Nephron progenitor cell (in vitro differentiated cells): ENCODE data around the gene RIC1.

ENCODE experiments used
- DNase-seq: peaks from one replicate; pipeline ENCODE4 v3.0.0; 2021
- H3K27ac Mint-ChIP-seq: 2 replicates; pipeline ENCODE4 v1.8.0; 2021; ENCODE audit warnings: mild to moderate bottlenecking, moderate library complexity, mixed read lengths
- H3K27me3 Mint-ChIP-seq: 2 replicates; pipeline ENCODE4 v1.8.0; 2021; ENCODE audit warnings: mild to moderate bottlenecking, low read depth, mixed read lengths; ENCODE audit not compliant: poor library complexity
- H3K36me3 Mint-ChIP-seq: 2 replicates; pipeline ENCODE4 v1.8.0; 2021; ENCODE audit warnings: low read depth, mixed read lengths
- H3K4me1 Mint-ChIP-seq: 2 replicates; pipeline ENCODE4 v1.8.0; 2021; ENCODE audit warnings: mixed read lengths
- H3K4me3 Mint-ChIP-seq: 2 replicates; pipeline ENCODE4 v1.8.0; 2021; ENCODE audit warnings: mild to moderate bottlenecking, moderate library complexity, mixed read lengths
- H3K9me3 Mint-ChIP-seq: 2 replicates; pipeline ENCODE4 v1.8.0; 2021; ENCODE audit warnings: mild to moderate bottlenecking, moderate library complexity, mixed read lengths
- CTCF ChIP-seq: fragments of 200-600 bp; sonication (generic); IDR thresholded peaks from 2 replicates; pipeline ENCODE4 v1.5.0; 2021; ENCODE audit warnings: antibody characterized with exemption

Gene RIC1

DNA sequence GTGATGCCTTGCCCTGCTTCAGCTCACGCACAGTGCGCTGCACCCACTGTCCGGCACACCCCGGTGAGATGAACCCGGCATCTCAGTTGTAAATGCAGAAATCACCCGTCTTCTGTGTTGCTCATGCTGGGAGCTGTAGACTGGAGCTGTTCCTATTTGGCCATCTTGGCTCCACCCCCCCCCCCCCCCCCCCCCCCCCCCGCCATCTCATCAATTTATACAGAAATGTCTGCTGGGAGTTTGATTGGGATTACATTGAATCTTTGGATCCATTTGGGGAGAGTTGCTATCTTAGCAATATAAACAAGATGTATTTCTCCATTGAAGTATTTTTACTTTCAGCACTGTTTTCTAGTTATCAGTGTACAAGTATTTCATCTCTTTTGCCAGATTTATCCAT lies 55.2 kb downstream of the RIC1 start:
- H3K4me3 Mint-ChIP-seq, result no peak overlapping the region
- H3K27ac Mint-ChIP-seq, result no peak overlapping the region
- no peak for TF ChIP-seq CTCF
- peaks cover 4% of the 10 kb centered on the region for H3K27me3 Mint-ChIP-seq
- peaks cover 80% of the 10 kb centered on the region for H3K36me3 Mint-ChIP-seq
- H3K9me3 Mint-ChIP-seq, result peaks cover 80% of the 10 kb centered on the region
- H3K4me1 Mint-ChIP-seq, result no peaks in the 10 kb centered on the region
- DNase-seq, result no peak

- DNase-seq, result no peak
- Mint-ChIP-seq H3K36me3 (peaks cover 50% of the 10 kb centered on the region), H3K4me3 (no peak overlapping the region), H3K4me1 (no peaks in the 10 kb centered on the region), H3K27ac (peak overlapping the region; percentile 90), H3K9me3 (peaks cover 44% of the 10 kb centered on the region), H3K27me3 (no peaks in the 10 kb centered on the region)
- TF ChIP-seq CTCF, result no peak
Observed at GRCh38 chr9:5688109-5688508, 59.2 kb downstream of the RIC1 start.

DNA sequence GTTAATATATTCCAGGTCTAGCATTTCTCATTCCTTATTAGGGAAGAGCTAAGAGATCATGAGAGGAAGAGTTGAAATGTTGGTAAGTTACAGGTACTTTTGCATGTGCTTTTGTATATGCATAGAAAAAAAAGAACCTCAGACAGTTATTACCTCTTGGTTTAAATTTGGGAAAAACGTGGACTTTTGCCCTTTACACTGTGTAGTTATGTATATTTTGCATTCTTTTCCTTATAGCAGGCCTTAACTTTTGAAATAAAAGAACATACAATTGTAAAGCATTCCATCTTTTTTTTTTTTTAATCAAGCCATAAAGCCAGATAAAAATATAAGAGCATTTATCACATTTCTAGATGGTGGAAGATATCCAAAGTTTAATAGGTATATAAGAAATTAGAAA lies 61.4 kb downstream of the RIC1 start:
- no peak for TF ChIP-seq CTCF
- peaks cover 24% of the 10 kb centered on the region for H3K9me3 Mint-ChIP-seq
- no peak overlapping the region for H3K4me3 Mint-ChIP-seq
- H3K27ac Mint-ChIP-seq, result no peak overlapping the region
- DNase-seq, result no peak
- no peaks in the 10 kb centered on the region for H3K27me3 Mint-ChIP-seq
- H3K36me3 Mint-ChIP-seq, result peaks cover 28% of the 10 kb centered on the region
- H3K4me1 Mint-ChIP-seq, result no peaks in the 10 kb centered on the region

GRCh38 chr9:5695860-5696259 lies 67.0 kb downstream of the RIC1 start:
- TF ChIP-seq CTCF, result no peak
- Mint-ChIP-seq H3K27me3 (no peaks in the 10 kb centered on the region), H3K4me1 (no peaks in the 10 kb centered on the region), H3K27ac (no peak overlapping the region), H3K9me3 (no peaks in the 10 kb centered on the region), H3K4me3 (no peak overlapping the region), H3K36me3 (peaks cover 9% of the 10 kb centered on the region)
- DNase-seq, result no peak

GRCh38 chr9:5696884-5697283 lies 68.0 kb downstream of the RIC1 start:
- no peak for TF ChIP-seq CTCF
- no peak overlapping the region for H3K4me3 Mint-ChIP-seq
- no peak for DNase-seq

GRCh38 chr9:5698004-5698403 lies 69.1 kb downstream of the RIC1 start:
- peaks cover 8% of the 10 kb centered on the region for H3K9me3 Mint-ChIP-seq
- no peak for DNase-seq
- TF ChIP-seq CTCF, result no peak
- no peaks in the 10 kb centered on the region for H3K4me1 Mint-ChIP-seq
- no peak overlapping the region for H3K27ac Mint-ChIP-seq
- H3K36me3 Mint-ChIP-seq, result peaks cover 29% of the 10 kb centered on the region
- no peak overlapping the region for H3K4me3 Mint-ChIP-seq
- H3K27me3 Mint-ChIP-seq, result no peaks in the 10 kb centered on the region

More at GRCh38 chr9:5696884-5697283, 68.0 kb downstream of the RIC1 start:
- Mint-ChIP-seq H3K4me1 (no peaks in the 10 kb centered on the region), H3K27ac (peak overlapping the region; percentile 78), H3K36me3 (peaks cover 18% of the 10 kb centered on the region), H3K9me3 (no peaks in the 10 kb centered on the region), H3K27me3 (no peaks in the 10 kb centered on the region)
